IPS DF 6.9 (cell line): Measurements from ENCODE around the gene OPCML.

ENCODE experiments used
- DNase-seq: peaks from one replicate; pipeline ENCODE4 v3.0.0-alpha.2; 2013; ENCODE audit warnings: low read depth, low spot score
- H3K27ac ChIP-seq: one replicate; pipeline ENCODE4 v1.5.1; 2013; ENCODE audit warnings: low read length, control low read depth
- H3K27me3 ChIP-seq: 2 replicates; pipeline ENCODE4 v1.6.1; 2013; ENCODE audit warnings: mild to moderate bottlenecking, low read length; ENCODE audit not compliant: control insufficient read depth, insufficient read depth
- H3K36me3 ChIP-seq: 2 replicates; pipeline ENCODE4 v1.6.1; 2013; ENCODE audit warnings: low read length; ENCODE audit not compliant: control insufficient read depth, insufficient read depth
- H3K4me1 ChIP-seq: 2 replicates; pipeline ENCODE4 v1.6.1; 2013; ENCODE audit warnings: low read length; ENCODE audit not compliant: control insufficient read depth, insufficient read depth
- H3K4me3 ChIP-seq: 2 replicates; pipeline ENCODE4 v1.5.1; 2013; ENCODE audit warnings: mild to moderate bottlenecking, low read length
- H3K9me3 ChIP-seq: 2 replicates; pipeline ENCODE4 v1.6.1; 2013; ENCODE audit warnings: low read length, inconsistent platforms; ENCODE audit not compliant: control insufficient read depth, insufficient read depth
- WGBS: extraction: QIAGEN DNeasy Blood & Tissue Kit; methylation state at CpG from one replicate; pipeline ENCODE4 v1.1.7; 2013; ENCODE audit warnings: mixed read lengths, missing lambda C conversion rate; ENCODE audit not compliant: insufficient read length, insufficient coverage; 5-methylcytosine and 5-hydroxymethylcytosine counted together

Gene OPCML

DNA sequence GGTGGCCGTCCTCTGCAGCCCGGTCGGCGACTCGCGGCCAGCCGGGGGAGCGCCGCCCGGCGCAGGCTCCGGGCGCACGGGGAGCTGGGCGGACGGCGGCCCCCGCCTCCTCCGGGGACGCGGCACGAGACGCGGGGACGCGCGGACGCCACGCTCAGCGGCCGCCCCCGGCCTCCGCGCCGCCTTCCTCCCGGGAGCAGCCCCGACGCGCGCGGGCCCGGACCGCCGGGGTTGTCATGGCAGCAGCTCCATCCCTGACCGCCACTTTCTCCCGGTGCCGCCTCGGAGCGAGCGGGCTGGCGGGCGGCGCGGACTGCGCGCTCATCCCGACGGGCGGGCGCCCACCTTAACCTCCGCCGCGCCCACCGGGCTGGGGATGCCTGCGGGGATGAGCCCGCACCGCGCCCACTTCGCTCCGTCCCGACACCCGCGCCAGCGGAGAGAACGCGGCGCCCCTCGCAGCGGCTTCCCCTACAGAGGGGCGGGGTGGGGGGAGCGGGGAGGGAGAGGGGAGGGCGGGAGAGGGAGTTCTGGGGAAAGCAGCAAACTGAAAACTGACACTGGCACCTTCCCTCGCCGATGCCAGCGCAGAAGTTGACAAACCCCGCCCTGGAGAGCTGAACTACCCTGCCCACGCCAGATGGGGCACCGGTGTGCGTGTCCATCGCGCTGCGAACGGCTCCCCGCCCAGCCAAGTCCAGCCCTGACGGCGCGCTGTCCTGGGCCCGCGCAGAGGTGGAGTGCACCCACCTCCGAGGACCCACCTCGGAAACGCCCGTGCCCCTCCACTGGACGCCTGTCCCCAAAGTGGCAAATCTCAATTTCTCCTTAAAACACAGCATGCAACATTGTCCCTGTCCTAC, 588.4 kb downstream of the OPCML start:
- Histone ChIP-seq H3K27ac (no peak overlapping the region), H3K4me1 (no peaks in the 10 kb centered on the region; the same call in 1 of the 2 replicates), H3K36me3 (no peaks in the 10 kb centered on the region), H3K9me3 (no peaks in the 10 kb centered on the region), H3K27me3 (peaks cover 4% of the 10 kb centered on the region; the same call in 1 of the 2 replicates), H3K4me3 (peak overlapping the region; percentile 63; the same call in 1 of the 2 replicates)
- DNase-seq: no peak
- no CpG with 5 or more reads among the region's 104 CpGs for WGBS

DNA sequence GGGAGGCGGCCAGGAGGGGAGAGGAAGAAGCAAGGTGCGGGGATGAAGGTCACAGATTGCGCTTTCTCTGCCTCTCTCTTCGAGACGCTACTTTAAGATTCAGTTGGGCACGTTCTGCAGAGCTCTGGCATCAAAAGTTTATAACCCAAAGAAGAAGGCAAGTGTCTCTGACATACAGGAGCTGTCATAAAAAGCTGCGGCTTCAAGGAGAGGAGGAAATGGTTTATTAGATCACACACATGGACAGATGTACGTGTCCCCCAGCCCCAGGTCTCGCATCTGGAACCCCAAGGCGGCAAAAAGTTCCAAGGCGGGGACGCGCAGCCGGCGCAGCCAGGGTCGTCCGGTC, 589.0 kb downstream of the OPCML start:
- peak overlapping the region; percentile 63; the same call in 1 of the 2 replicates for H3K4me3 ChIP-seq
- no peak for DNase-seq
- H3K27ac ChIP-seq: no peak overlapping the region
- H3K9me3 ChIP-seq: no peaks in the 10 kb centered on the region
- peaks cover 4% of the 10 kb centered on the region; the same call in 1 of the 2 replicates for H3K27me3 ChIP-seq
- H3K4me1 ChIP-seq: no peaks in the 10 kb centered on the region; the same call in 1 of the 2 replicates
- no peaks in the 10 kb centered on the region for H3K36me3 ChIP-seq
- no CpG with 5 or more reads among the region's 17 CpGs for WGBS

DNA sequence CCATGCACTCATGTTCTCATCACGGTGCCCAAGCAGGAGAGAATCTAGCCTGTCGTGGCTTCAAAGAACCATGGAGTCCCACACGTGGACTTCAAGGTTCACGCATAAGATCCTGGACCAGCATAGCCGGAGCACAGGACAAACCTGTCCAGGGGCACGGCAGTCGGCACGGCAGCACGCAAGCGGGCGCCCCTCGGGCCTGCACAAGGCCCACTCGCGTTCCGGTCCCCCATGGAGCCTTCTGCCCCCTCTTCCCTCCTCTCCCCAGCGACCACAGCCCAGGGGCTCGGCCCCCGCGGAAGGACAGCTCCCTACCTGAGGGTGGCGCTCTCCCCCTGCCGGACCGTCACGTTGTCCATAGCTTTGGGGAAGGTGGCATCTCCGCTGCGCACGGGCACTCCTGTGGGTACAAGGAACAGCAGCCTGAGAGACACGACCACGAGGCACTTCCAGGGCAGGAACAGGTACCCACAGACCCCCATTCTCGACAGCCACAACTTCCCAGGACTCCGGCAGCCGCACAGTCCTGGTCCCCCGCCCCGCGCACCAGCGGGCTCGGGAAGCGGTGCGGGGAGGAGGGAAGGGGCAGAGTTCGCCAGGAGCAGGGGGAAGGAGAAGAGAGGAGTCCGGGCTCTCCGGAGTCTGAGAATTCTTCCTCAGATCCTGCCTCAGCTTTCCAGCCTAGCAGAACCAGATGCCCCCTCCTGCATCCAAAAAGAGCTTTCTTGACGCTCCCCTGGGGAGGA, 589.5 kb downstream of the OPCML start:
- H3K4me3 ChIP-seq: peak overlapping the region; percentile 63; the same call in 1 of the 2 replicates
- H3K27me3 ChIP-seq: peaks cover 4% of the 10 kb centered on the region; the same call in 1 of the 2 replicates
- no peaks in the 10 kb centered on the region for H3K36me3 ChIP-seq
- H3K4me1 ChIP-seq: no peaks in the 10 kb centered on the region; the same call in 1 of the 2 replicates
- no peak for DNase-seq
- no CpG with 5 or more reads among the region's 42 CpGs for WGBS
- no peak overlapping the region for H3K27ac ChIP-seq
- no peaks in the 10 kb centered on the region for H3K9me3 ChIP-seq

DNA sequence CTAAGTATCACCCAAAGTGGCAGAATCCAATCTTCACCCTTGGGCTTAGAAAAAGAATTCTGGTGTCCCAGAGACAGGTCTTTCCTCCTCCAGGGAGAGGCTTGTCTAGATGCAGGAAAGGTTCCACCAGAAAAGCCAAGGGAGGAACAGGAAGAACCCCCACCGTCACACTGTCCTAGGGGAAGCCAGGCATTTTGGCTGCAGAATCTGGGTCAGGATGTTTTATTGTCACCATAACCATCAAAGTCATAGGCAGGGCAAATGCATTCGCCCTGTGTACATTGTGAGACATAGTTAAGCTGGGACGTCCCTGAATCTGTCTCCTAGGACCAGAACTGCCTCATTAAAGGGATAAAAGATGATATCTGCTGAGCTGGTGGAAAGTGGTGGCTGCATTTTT, 590.5 kb downstream of the OPCML start:
- no peak for DNase-seq
- Histone ChIP-seq H3K36me3 (no peaks in the 10 kb centered on the region), H3K4me1 (no peaks in the 10 kb centered on the region; the same call in none of the 2 replicates), H3K27ac (no peak overlapping the region), H3K4me3 (no peak overlapping the region), H3K9me3 (no peaks in the 10 kb centered on the region), H3K27me3 (peaks cover 4% of the 10 kb centered on the region; the same call in 1 of the 2 replicates)
- WGBS: no CpG with 5 or more reads among the region's 3 CpGs

DNA sequence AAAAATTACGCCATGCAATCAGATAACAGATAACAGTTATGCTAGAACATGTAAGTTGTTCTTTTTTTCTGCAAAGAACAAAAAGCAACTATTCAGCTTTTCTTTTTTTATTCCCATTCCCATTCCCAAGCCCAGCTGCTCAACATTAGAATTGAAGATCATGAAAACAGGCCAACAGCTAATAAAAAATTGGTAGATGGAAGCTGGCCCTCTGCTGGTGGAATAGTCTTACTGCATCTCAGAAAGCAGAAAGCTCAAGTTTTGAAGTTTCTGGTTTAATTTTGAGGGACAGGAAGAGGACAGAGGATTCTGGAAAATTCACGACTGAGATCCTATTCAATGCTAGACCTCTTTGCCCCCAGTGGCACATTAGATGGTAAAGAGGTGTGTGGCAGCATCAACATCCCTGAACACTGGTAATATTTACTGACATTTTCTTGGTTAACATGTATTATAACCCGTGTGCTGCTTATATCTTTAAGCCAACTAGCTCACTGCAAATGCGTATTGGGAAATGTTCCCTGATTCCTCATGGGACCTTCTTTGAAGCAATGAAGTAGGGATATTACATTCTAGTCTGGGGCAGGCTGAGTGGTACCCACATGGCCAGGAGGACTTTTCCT, 591.2 kb downstream of the OPCML start:
- H3K4me3 ChIP-seq: no peak overlapping the region
- no peaks in the 10 kb centered on the region; the same call in none of the 2 replicates for H3K4me1 ChIP-seq
- no peaks in the 10 kb centered on the region for H3K36me3 ChIP-seq
- no peak overlapping the region for H3K27ac ChIP-seq
- DNase-seq: no peak
- peaks cover 4% of the 10 kb centered on the region; the same call in 1 of the 2 replicates for H3K27me3 ChIP-seq
- H3K9me3 ChIP-seq: no peaks in the 10 kb centered on the region
- no CpG with 5 or more reads among the region's 4 CpGs for WGBS

DNA sequence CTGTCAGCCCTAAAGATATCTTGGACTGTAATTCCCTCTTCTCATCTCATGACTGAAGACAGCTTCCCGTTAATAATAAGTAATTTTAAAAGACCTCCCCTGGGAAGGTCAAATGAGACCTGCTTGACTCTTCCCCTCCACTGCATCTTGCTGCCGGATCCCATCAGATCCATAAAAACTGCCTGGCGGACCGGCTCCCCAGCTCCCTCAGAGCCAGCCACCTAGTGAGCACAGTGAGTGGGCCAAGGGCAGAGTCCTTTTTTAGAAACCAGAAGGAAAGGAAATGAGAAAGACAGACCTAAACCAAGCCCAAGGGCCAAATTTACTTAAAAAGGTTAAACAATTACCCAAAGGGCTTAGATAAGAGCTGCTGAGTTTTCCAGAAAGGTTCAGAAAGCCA, 595.3 kb downstream of the OPCML start:
- no peaks in the 10 kb centered on the region for H3K36me3 ChIP-seq
- H3K27me3 ChIP-seq: no peaks in the 10 kb centered on the region
- H3K9me3 ChIP-seq: no peaks in the 10 kb centered on the region
- WGBS: no CpG with 5 or more reads among the region's 4 CpGs
- no peak overlapping the region for H3K4me3 ChIP-seq
- H3K27ac ChIP-seq: no peak overlapping the region
- DNase-seq: no peak
- H3K4me1 ChIP-seq: peaks cover 1% of the 10 kb centered on the region; the same call in 1 of the 2 replicates

DNA sequence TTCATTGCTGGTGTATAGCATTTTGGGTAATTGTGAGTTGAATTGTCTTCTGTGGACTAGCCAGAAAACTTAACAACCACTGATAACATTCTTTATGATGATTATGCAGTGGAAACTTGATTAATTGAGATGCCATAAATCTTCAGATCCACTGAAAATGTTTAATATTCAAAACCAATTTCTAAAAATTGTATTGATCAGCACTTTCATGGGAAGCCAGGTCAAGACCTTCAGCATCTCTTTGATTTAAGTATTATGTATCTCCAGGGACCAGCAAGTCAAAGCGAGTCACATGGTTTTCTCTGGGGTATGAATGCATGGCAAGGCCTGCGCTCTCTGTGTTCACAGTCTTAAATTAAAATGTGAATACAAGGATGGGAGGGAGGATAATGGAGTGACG, 596.9 kb downstream of the OPCML start:
- WGBS: no CpG with 5 or more reads among the region's 3 CpGs
- Histone ChIP-seq H3K36me3 (no peaks in the 10 kb centered on the region), H3K27ac (no peak overlapping the region), H3K4me1 (peaks cover 1% of the 10 kb centered on the region; the same call in 1 of the 2 replicates), H3K9me3 (no peaks in the 10 kb centered on the region), H3K27me3 (no peaks in the 10 kb centered on the region), H3K4me3 (no peak overlapping the region)
- DNase-seq: no peak

DNA sequence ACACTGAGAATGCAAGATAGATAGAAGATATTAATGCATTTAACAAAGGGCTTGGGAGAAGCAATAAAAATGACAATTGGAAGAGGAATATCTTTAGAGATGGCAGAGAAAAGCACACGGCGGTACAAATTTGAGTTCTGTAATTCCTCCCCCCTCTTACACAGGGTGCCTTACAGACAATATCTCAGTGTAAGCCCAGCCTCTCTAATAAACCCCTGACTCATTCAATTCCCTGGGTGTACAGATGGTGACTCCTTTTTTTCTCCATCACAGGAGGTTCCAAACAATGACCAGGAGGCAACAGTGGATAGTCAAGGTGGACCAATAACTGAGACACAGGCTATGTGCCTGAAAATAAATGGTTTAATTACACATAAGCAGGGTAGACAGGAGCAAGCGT, 598.6 kb downstream of the OPCML start:
- DNase-seq: no peak
- Histone ChIP-seq H3K4me3 (no peak overlapping the region), H3K27ac (no peak overlapping the region), H3K4me1 (peaks cover 1% of the 10 kb centered on the region; the same call in 1 of the 2 replicates), H3K9me3 (no peaks in the 10 kb centered on the region), H3K27me3 (no peaks in the 10 kb centered on the region), H3K36me3 (no peaks in the 10 kb centered on the region)
- WGBS: no CpG with 5 or more reads among the region's 3 CpGs

DNA sequence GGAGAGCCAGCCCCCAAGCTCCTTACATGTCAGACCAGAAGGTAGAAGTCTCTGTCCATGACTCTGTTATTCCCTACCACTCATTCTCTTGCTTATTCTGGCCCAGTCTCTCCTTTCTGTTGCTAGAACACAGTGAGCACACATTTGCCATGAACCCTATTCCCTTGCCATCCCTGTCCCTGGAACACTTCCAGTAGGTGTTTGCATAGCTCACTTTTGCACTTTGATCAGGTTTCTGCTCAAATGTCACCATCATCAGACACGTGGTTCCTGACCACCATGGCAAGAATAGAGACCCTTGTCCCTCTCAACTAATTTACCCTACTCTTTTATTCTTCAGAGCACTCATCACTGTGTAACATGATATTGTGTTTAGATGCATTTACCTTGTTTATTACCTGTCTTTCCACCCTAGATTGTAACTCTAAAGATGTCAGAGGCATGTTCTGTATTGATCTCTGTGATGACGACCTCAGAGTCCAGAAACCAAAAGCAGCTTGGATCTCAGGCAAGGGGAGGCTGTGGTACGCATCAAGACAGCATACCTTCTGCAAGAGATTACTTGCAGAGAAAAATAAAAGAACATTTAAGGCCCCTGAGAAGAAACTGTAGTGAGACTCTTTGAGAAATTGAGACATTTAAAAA, 606.4 kb downstream of the OPCML start:
- no peak overlapping the region for H3K27ac ChIP-seq
- H3K4me1 ChIP-seq: no peaks in the 10 kb centered on the region
- no peak for DNase-seq
- WGBS: no CpG with 5 or more reads among the region's 3 CpGs
- H3K27me3 ChIP-seq: no peaks in the 10 kb centered on the region
- H3K9me3 ChIP-seq: no peaks in the 10 kb centered on the region
- H3K4me3 ChIP-seq: no peak overlapping the region
- no peaks in the 10 kb centered on the region for H3K36me3 ChIP-seq

DNA sequence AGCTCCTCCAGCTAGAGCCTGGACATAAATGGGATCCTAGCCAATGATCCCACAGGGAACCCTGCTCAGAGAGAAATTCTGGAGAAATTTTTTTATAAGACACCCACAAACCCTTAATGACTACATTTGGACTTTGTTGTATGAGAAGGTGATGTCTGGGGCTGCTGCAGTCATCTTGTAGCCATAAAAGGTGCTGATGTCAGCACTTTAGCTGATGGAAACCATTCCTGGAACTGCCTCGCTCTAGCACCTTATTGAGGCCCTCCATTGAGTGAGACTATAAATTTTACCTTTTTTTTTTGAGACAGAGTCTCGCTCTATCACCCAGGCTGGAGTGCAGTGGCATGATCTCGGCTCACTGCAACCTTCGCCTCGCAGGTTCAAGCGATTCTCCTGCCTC, 610.7 kb downstream of the OPCML start:
- Histone ChIP-seq H3K27ac (no peak overlapping the region), H3K27me3 (no peaks in the 10 kb centered on the region), H3K9me3 (no peaks in the 10 kb centered on the region), H3K4me1 (no peaks in the 10 kb centered on the region), H3K36me3 (no peaks in the 10 kb centered on the region), H3K4me3 (no peak overlapping the region)
- WGBS: no CpG with 5 or more reads among the region's 6 CpGs
- DNase-seq: no peak
